Measurements from ENCODE around the gene C10orf67.
"Not testable (repeated sequence)": the region's sequence is repeated elsewhere in the genome, so short reads cannot be mapped to it uniquely, and the experiment has no call there.

C10orf67 gene

GRCh38 chr10:23280419-23281043 lies 64.1 kb downstream of the C10orf67 start:
- DNase-seq (ENCODE audit: low read depth in 2 of 3, low spot score in 1 of 3), result no peak

GRCh38 chr10:23275355-23275754 lies 69.2 kb downstream of the C10orf67 start:
- no peak for DNase-seq (ENCODE audit: low read depth in 2 of 3, low spot score in 1 of 3)

GRCh38 chr10:23274179-23274578 lies 70.4 kb downstream of the C10orf67 start:
- not testable (repeated sequence) for DNase-seq (ENCODE audit: low read depth in 2 of 3, low spot score in 1 of 3)

- no peak for DNase-seq (ENCODE audit: low read depth in 2 of 3, low spot score in 1 of 3)
These were observed 74.1 kb downstream of the C10orf67 start for GRCh38 chr10:23270531-23270930.

- DNase-seq (ENCODE audit: low read depth in 2 of 3, low spot score in 1 of 3), result no peak
These were observed 81.0 kb downstream of the C10orf67 start for GRCh38 chr10:23263441-23264164.

GRCh38 chr10:23262928-23263327 lies 81.7 kb downstream of the C10orf67 start:
- DNase-seq (ENCODE audit: low read depth in 2 of 3, low spot score in 1 of 3), result no peak

GRCh38 chr10:23258516-23258915 lies 86.1 kb downstream of the C10orf67 start:
- DNase-seq (ENCODE audit: low read depth in 2 of 3, low spot score in 1 of 3), result no peak

- no peak for DNase-seq (ENCODE audit: low read depth in 2 of 3, low spot score in 1 of 3)
These were observed 90.8 kb downstream of the C10orf67 start for GRCh38 chr10:23253780-23254179.

- not testable (repeated sequence) for DNase-seq (ENCODE audit: low read depth in 2 of 3, low spot score in 1 of 3)
These were observed 91.7 kb downstream of the C10orf67 start for GRCh38 chr10:23252859-23253258.

- DNase-seq (ENCODE audit: low read depth in 2 of 3, low spot score in 1 of 3), result not testable (repeated sequence)
These were observed 102.8 kb downstream of the C10orf67 start for GRCh38 chr10:23241779-23242178.

- DNase-seq (ENCODE audit: low read depth in 2 of 3, low spot score in 1 of 3), result no peak
These were observed 106.6 kb downstream of the C10orf67 start for GRCh38 chr10:23238015-23238414.

GRCh38 chr10:23230582-23230981 lies 114.0 kb downstream of the C10orf67 start:
- no peak for DNase-seq (ENCODE audit: low read depth in 2 of 3, low spot score in 1 of 3)

GRCh38 chr10:23217471-23217870 lies 127.1 kb downstream of the C10orf67 start:
- no peak for DNase-seq (ENCODE audit: low read depth in 2 of 3, low spot score in 1 of 3)

- DNase-seq (ENCODE audit: low read depth in 2 of 3, low spot score in 1 of 3), result no peak
These were observed 138.5 kb downstream of the C10orf67 start for GRCh38 chr10:23205972-23206642.

- no peak for DNase-seq (ENCODE audit: low read depth in 2 of 3, low spot score in 1 of 3)
These were observed 139.8 kb downstream of the C10orf67 start for GRCh38 chr10:23204773-23205172.

GRCh38 chr10:23203369-23204325 lies 140.9 kb downstream of the C10orf67 start:
- no peak for DNase-seq (ENCODE audit: low read depth in 2 of 3, low spot score in 1 of 3)

GRCh38 chr10:23202779-23203178 lies 141.8 kb downstream of the C10orf67 start:
- no peak for DNase-seq (ENCODE audit: low read depth in 2 of 3, low spot score in 1 of 3)

GRCh38 chr10:23201837-23202236 lies 142.8 kb downstream of the C10orf67 start:
- DNase-seq (ENCODE audit: low read depth in 2 of 3, low spot score in 1 of 3), result no peak

GRCh38 chr10:23200997-23201652 lies 143.5 kb downstream of the C10orf67 start:
- no peak for DNase-seq (ENCODE audit: low read depth in 2 of 3, low spot score in 1 of 3)

- DNase-seq (ENCODE audit: low read depth in 2 of 3, low spot score in 1 of 3), result no peak
These were observed 144.0 kb downstream of the C10orf67 start for GRCh38 chr10:23200586-23200985.

Data from stimulated activated CD4-positive, alpha-beta T cell treated with anti-CD3 and anti-CD28 coated beads, Interleukin-12 subunit alpha, Interleukin-12 subunit beta, amount 100 ng/mL, for 48 hours (primary cell).